GM12864 (cell line): ENCODE data around the gene LNPK.

Source experiments
- DNase-seq: peaks from one replicate; pipeline ENCODE4 v3.0.0-alpha.2; 2011; ENCODE audit warnings: low read depth
- H3K4me3 ChIP-seq: 2 replicates; pipeline ENCODE4 v1.5.1; 2011; ENCODE audit warnings: mild to moderate bottlenecking, low read depth, low read length, control low read depth
- TF ChIP-seq, protein P1 (sequence below): IDR thresholded peaks from 2 replicates; pipeline ENCODE4 v1.5.1; 2011; ENCODE audit warnings: low read depth, mild to moderate bottlenecking, moderate library complexity, low read length, control low read depth, inconsistent platforms; ENCODE audit errors: missing control alignments

LNPK gene

DNA sequence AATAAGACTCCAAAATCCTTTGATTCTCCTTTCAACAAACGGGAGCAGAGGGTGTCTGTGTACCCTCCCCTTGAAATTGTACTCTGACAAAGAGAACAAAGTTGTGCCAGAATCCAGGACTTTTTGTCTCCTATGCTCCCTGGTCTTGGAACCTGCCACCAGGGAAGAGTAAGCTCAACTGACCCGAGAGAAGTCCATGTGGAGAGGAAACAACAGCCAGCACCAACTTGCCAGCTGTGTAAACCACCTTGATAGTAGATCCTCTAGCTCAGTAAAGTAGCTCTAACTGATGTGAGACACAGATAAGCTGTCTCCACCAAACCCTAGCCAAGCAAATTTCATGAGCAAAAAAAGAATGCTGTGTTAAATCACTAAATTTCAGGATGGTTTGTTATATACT lies 46.9 kb downstream of the LNPK start:
- DNase-seq, result no peak
- H3K4me3 ChIP-seq, result no peak overlapping the region
- TF ChIP-seq, protein P1, sequence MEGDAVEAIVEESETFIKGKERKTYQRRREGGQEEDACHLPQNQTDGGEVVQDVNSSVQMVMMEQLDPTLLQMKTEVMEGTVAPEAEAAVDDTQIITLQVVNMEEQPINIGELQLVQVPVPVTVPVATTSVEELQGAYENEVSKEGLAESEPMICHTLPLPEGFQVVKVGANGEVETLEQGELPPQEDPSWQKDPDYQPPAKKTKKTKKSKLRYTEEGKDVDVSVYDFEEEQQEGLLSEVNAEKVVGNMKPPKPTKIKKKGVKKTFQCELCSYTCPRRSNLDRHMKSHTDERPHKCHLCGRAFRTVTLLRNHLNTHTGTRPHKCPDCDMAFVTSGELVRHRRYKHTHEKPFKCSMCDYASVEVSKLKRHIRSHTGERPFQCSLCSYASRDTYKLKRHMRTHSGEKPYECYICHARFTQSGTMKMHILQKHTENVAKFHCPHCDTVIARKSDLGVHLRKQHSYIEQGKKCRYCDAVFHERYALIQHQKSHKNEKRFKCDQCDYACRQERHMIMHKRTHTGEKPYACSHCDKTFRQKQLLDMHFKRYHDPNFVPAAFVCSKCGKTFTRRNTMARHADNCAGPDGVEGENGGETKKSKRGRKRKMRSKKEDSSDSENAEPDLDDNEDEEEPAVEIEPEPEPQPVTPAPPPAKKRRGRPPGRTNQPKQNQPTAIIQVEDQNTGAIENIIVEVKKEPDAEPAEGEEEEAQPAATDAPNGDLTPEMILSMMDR, result no peak

DNA sequence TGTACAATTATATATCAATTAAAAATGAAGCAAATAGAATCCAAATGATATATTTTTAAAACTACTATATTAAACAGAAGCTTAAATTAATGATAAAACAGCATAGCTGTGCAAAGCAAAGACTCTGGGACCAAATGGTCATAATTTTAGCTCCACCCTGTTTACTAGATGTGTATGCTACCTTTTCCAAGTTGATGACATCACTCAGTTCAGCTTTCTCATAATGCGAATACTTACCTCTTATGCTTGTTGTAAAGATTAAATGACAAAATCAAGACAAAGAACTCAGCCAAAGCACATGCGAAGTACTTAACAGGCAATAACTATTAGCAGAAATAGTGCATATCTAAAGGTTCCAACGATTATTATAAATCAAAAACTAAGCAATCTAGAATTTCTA lies 51.6 kb downstream of the LNPK start:
- no peak overlapping the region for H3K4me3 ChIP-seq
- DNase-seq, result no peak
- TF ChIP-seq, protein P1, result no peak

DNA sequence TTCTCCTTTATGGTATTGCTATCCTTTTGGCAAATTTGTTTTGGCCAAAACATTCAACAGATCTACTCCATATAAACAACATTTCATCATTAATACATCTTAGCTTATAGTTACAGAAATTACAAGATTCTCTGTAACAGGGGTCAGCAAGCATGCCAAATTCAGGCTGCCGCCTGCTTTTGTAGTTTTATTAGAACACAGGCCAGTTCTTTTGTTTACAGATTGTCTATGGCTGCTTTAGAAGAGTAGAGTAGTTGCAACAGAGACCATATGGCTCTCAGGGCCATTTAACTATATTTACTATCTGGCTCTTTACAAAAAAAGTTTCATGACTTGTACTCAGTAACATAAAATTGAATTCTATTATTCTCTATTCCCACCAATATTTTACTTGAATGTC lies 53.9 kb downstream of the LNPK start:
- no peak for DNase-seq
- TF ChIP-seq, protein P1, result no peak
- no peak overlapping the region for H3K4me3 ChIP-seq

DNA sequence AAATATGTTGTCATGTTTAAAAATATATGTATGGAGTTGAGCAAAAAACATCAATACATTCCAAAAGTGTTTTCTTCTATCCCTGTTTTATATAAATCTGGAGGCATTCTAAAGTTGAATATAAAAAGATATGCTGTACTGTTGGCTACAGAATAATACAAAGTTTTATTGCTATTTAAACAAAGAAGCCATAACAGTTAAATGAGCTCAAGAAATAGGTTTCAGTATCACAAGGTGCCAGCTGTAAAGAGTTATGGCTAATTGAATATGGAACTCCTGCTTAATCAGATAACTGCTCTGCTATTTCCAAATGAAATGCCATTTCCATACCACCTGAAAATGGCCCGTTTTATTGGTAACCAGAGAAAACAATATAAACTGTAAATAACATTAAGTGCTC lies 55.0 kb downstream of the LNPK start:
- TF ChIP-seq, protein P1, result no peak
- no peak overlapping the region for H3K4me3 ChIP-seq
- no peak for DNase-seq

DNA sequence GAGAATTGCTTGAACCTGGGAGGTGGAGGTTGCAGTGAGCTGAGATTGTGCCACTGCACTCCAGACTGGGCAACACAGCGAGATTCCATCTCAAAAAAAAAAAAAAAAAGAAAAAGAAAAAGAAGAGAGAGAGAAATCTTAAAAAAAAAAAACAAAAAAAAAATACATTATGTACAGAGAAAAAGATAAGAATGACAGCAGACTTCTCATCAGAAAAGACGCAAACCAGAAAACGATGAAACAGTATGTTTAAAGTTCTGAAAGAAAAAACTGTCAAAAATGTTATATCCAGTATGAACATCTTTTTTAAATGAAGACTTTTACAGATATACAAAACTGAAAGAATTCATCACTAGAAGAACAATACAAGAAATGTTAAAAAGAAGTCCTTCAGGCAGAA lies 60.4 kb downstream of the LNPK start:
- H3K4me3 ChIP-seq, result no peak overlapping the region
- TF ChIP-seq, protein P1, result no peak
- DNase-seq, result no peak

DNA sequence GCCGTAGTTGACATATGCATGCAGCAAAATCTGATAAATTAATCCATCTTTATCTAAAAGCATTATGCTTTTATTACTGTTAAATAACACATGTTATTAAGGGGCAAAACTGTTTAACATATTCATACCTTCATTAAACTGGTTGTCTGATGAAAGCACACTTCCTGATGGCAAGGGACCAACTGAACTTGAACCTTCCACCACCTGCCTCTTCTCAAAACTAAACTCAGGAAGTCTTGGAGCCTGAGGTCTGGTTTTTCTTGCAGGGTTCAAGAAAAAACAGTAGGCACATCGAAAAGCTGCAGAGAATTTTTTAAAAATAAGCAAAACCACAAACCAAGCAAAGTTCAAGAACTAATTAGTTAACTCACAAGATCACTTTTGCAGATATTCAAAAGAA lies 64.9 kb downstream of the LNPK start:
- H3K4me3 ChIP-seq, result no peak overlapping the region
- no peak for DNase-seq
- TF ChIP-seq, protein P1, result no peak

DNA sequence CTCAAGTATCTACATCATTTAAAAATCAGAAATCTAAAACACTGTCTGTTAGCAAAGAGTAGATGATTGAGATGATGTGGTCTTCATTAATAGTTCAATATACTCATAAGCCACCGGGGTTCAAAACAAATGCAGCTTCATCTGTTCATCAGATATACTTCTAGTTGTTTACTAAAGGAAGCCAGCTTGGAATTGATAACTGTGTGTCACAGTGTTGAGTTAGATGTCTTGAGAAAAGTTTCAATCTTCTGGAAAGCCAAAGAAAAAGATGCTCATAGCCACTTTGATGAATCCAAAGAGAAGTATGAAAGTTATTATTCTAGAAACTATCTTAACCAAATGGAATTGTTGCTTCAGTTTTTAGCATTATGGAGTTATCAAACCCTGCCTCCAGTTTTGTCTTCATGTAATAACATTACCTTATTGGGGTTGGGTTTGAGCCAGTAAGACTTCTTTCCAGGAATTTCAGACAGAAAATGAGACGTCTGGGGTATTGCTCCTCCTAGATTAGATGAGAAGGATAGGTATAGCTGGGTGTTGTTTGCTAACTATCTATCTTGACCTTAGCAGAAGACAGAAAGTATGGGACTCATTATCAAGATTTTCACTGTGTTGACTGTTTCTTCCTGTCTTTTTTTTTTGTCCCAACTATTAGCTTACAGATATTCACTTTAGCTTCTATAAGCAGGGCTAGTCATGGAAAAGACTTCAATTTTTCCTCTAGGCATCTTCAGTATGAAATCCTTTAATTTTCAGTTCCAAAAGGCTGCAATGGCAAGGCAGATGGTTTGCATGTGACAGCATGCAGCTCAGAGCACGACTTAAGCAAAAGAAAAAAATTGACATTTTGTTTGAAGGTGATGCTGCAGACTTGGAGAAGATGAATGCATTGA lies 66.5 kb downstream of the LNPK start:
- no peak overlapping the region for H3K4me3 ChIP-seq
- TF ChIP-seq, protein P1, result no peak
- no peak for DNase-seq
